Neural cell (in vitro differentiated cells): ENCODE data around the gene MRPL10. TPM values are rescaled to one million over a fixed set of nuclear protein-coding genes. Genes with fewer than 3 reads are reported as not detected.

Source experiments
- H2AFZ ChIP-seq: fragments of 200-600, 300-800 bp; sonication (generic), shearing (Covaris generic); 2 replicates; pipeline ENCODE4 v1.6.0; 2014; ENCODE audit warnings: low read depth, mild to moderate bottlenecking, antibody characterized with exemption, low read length, moderate library complexity
- H3F3A ChIP-seq: fragments of 200-600 bp; shearing (Covaris generic); 2 replicates; pipeline ENCODE4 v1.6.1; 2016; ENCODE audit warnings: mild to moderate bottlenecking, moderate library complexity, mixed read lengths, antibody characterized with exemption, low read length; ENCODE audit not compliant: insufficient read depth, poor library complexity, severe bottlenecking
- H3K27ac ChIP-seq: fragments of 200-600, 300-800 bp; sonication (generic), shearing (Covaris generic); 2 replicates; pipeline ENCODE4 v1.5.1; 2014; ENCODE audit warnings: mild to moderate bottlenecking, low read length, moderate library complexity
- H3K27me3 ChIP-seq: fragments of 300-800, 200-600 bp; sonication (generic), shearing (Covaris generic); 2 replicates; pipeline ENCODE4 v1.6.0; 2014; ENCODE audit warnings: mild to moderate bottlenecking, low read depth, low read length, moderate library complexity; ENCODE audit not compliant: insufficient read depth
- H3K36me3 ChIP-seq: fragments of 300-800, 200-600 bp; sonication (generic), shearing (Covaris generic); 2 replicates; pipeline ENCODE4 v1.5.1; 2014; ENCODE audit warnings: mild to moderate bottlenecking, antibody characterized with exemption, low read length, moderate library complexity; ENCODE audit not compliant: insufficient read depth
- H3K4me2 ChIP-seq: fragments of 300-800, 200-600 bp; sonication (generic), shearing (Covaris generic); 2 replicates; pipeline ENCODE4 v1.6.0; 2014; ENCODE audit warnings: mild to moderate bottlenecking, low read length
- H3K4me3 ChIP-seq: fragments of 300-800, 200-600 bp; sonication (generic), shearing (Covaris generic); 2 replicates; pipeline ENCODE4 v1.5.1; 2014; ENCODE audit warnings: mild to moderate bottlenecking, low read length, moderate library complexity
- H3K79me2 ChIP-seq: fragments of 200-600 bp; shearing (Covaris generic); replicated peaks from 2 replicates; pipeline ENCODE4 v1.6.0; 2014; ENCODE audit warnings: mild to moderate bottlenecking, low read length, moderate library complexity; ENCODE audit not compliant: insufficient read depth
- H3K9ac ChIP-seq: fragments of 300-800, 200-600 bp; sonication (generic), shearing (Covaris generic); 2 replicates; pipeline ENCODE4 v1.6.1; 2016; ENCODE audit warnings: mild to moderate bottlenecking, low read length, mixed read lengths
- H3K9me2 ChIP-seq: fragments of 200-600 bp; shearing (Covaris generic); 2 replicates; pipeline ENCODE4 v1.6.1; 2016; ENCODE audit warnings: mild to moderate bottlenecking, low read length, mixed read lengths; ENCODE audit not compliant: insufficient read depth
- H3K9me3 ChIP-seq: fragments of 200-600, 300-800 bp; sonication (generic), shearing (Covaris generic); 2 replicates; pipeline ENCODE4 v1.6.1; 2016; ENCODE audit warnings: mild to moderate bottlenecking, mixed run types, low read length, moderate library complexity, mixed read lengths
- H4K20me1 ChIP-seq: fragments of 200-600 bp; shearing (Covaris generic); 2 replicates; pipeline ENCODE4 v1.6.1; 2016; ENCODE audit warnings: mild to moderate bottlenecking, mixed run types; ENCODE audit not compliant: insufficient read depth
- CTCF ChIP-seq: fragments of 450-650 bp; IDR thresholded peaks from 2 replicates; pipeline ENCODE4 v1.5.1; 2014; ENCODE audit warnings: antibody characterized with exemption, mild to moderate bottlenecking, moderate library complexity; ENCODE audit not compliant: poor library complexity, severe bottlenecking
- EP300 ChIP-seq: fragments of 450-650 bp; conservative IDR thresholded peaks from 2 replicates; pipeline ENCODE4 v1.6.1; 2014; ENCODE audit warnings: antibody characterized with exemption, mild to moderate bottlenecking, moderate library complexity; ENCODE audit not compliant: poor library complexity, severe bottlenecking
- EZH2 ChIP-seq: fragments of 200-600, 300-800 bp; shearing (Covaris generic), sonication (generic); IDR thresholded peaks from 2 replicates; pipeline ENCODE4 v1.6.1; 2014; ENCODE audit warnings: antibody characterized with exemption, low read length, borderline replicate concordance, mild to moderate bottlenecking; ENCODE audit not compliant: insufficient read depth, poor library complexity, severe bottlenecking
- MXI1 ChIP-seq: fragments of 450-650 bp; conservative IDR thresholded peaks from 2 replicates; pipeline ENCODE4 v1.6.1; 2014; ENCODE audit warnings: antibody characterized with exemption, mild to moderate bottlenecking; ENCODE audit not compliant: poor library complexity, severe bottlenecking
- RAD21 ChIP-seq: fragments of 450-650 bp; conservative IDR thresholded peaks from 2 replicates; pipeline ENCODE4 v1.6.1; 2014; ENCODE audit warnings: antibody characterized with exemption, mild to moderate bottlenecking, moderate library complexity
- REST ChIP-seq: IDR thresholded peaks from 2 replicates; pipeline ENCODE4 v1.6.1; 2012; ENCODE audit warnings: borderline replicate concordance
- SMC3 ChIP-seq: fragments of 450-650 bp; conservative IDR thresholded peaks from 2 replicates; pipeline ENCODE4 v1.6.1; 2014; ENCODE audit warnings: antibody characterized with exemption, mild to moderate bottlenecking, moderate library complexity; ENCODE audit not compliant: poor library complexity
- TAF1 ChIP-seq: IDR thresholded peaks from 2 replicates; pipeline ENCODE4 v1.6.1; 2012; ENCODE audit warnings: low read depth
- polyA plus RNA-seq: library from polyadenylated mRNA; depleted of rRNA; stranded (reverse); fragments of >200 nt; gene quantifications from 2 replicates; pipeline ENCODE4 v1.2.3, GENCODE V29; 2014

The MRPL10 gene
- polyA plus RNA-seq, 1 donor from 2014 or later: 34.2 TPM

GRCh38 chr17:47778184-47778635 lies 53.1 kb downstream of the MRPL10 start:
- Histone ChIP-seq H3K4me3 (no peak overlapping the region), H3K36me3 (no peaks in the 10 kb centered on the region), H3K4me2 (no peak overlapping the region), H3K9ac (no peak overlapping the region), H3K79me2 (no peaks in the 10 kb centered on the region), H3K9me3 (no peaks in the 10 kb centered on the region), H3F3A (no peaks in the 10 kb centered on the region), H3K27me3 (peaks cover 9% of the 10 kb centered on the region), H4K20me1 (no peaks in the 10 kb centered on the region), H3K9me2 (no peaks in the 10 kb centered on the region), H2AFZ (no peak overlapping the region), H3K27ac (no peak overlapping the region)
- TF ChIP-seq RAD21: no peak
- no peak for TF ChIP-seq EP300
- no peak for TF ChIP-seq TAF1
- no peak for TF ChIP-seq MXI1

- Histone ChIP-seq H3F3A (no peaks in the 10 kb centered on the region), H3K9me3 (no peaks in the 10 kb centered on the region), H3K9me2 (no peaks in the 10 kb centered on the region), H3K4me3 (no peak overlapping the region), H3K27ac (no peak overlapping the region), H2AFZ (no peak overlapping the region), H3K79me2 (no peaks in the 10 kb centered on the region), H3K9ac (no peak overlapping the region), H3K27me3 (peaks cover 11% of the 10 kb centered on the region), H4K20me1 (no peaks in the 10 kb centered on the region), H3K4me2 (no peak overlapping the region), H3K36me3 (no peaks in the 10 kb centered on the region)
- TF ChIP-seq RAD21 (peak; percentile 50), SMC3 (peak; percentile 59), REST (no peak), CTCF (peak; percentile 63), EP300 (no peak), EZH2 (no peak)
Observed at GRCh38 chr17:47776330-47777197, 54.8 kb downstream of the MRPL10 start.
